Duodenal mucosa (tissue), 2 donors: ENCODE data around the gene F10.

Experiments
- H3K27ac ChIP-seq: one replicate; pipeline ENCODE4 v1.7.0; 2013; ENCODE audit warnings: low read depth, low read length
- H3K27me3 ChIP-seq, 2 donors: one replicate each; pipeline ENCODE4 v1.7.0; 2013; ENCODE audit warnings: low read length in 2 of 2, control low read depth in 1 of 2; ENCODE audit not compliant: insufficient read depth in 2 of 2, control insufficient read depth in 1 of 2
- H3K36me3 ChIP-seq, 2 donors: one replicate each; pipeline ENCODE4 v1.7.0; 2013; ENCODE audit warnings: low read length in 2 of 2, control low read depth in 1 of 2; ENCODE audit not compliant: insufficient read depth in 2 of 2, control insufficient read depth in 1 of 2
- H3K4me1 ChIP-seq, 2 donors: one replicate each; pipeline ENCODE4 v1.7.0; 2013; ENCODE audit warnings: low read length in 2 of 2, control low read depth in 1 of 2; ENCODE audit not compliant: insufficient read depth in 2 of 2, control insufficient read depth in 1 of 2
- H3K4me3 ChIP-seq, 2 donors: one replicate each; pipeline ENCODE4 v1.7.0; 2013; ENCODE audit warnings: low read length in 2 of 2, low read depth in 1 of 2
- H3K9ac ChIP-seq, 2 donors: one replicate each; pipeline ENCODE4 v1.7.0; 2013; ENCODE audit warnings: low read length in 2 of 2, low read depth in 1 of 2
- H3K9me3 ChIP-seq, 2 donors: one replicate each; pipeline ENCODE4 v1.7.0; 2013; ENCODE audit warnings: low read length in 2 of 2, control low read depth in 1 of 2; ENCODE audit not compliant: control insufficient read depth in 1 of 2

The F10 gene

GRCh38 chr13:113122550-113123225 lies at the start of gene F10:
F10 (plus strand) TSS chr13:113122799; CDS start chr13:113122856, 57 bp downstream.
- Histone ChIP-seq H3K9me3 (no peaks in the 10 kb centered on the region), H3K36me3 (no peaks in the 10 kb centered on the region), H3K9ac (peak within 1 kb of the TSS; percentile 8 to 18), H3K4me1 (peaks cover 9 to 10% of the 10 kb centered on the region in 2 donors), H3K27me3 (no peaks in the 10 kb centered on the region), H3K27ac (no peak within 1 kb of the TSS), H3K4me3 (peak within 1 kb of the TSS; percentile 30 to 65)

- H3K9ac ChIP-seq, result no peak overlapping the region
- H3K36me3 ChIP-seq, result peaks cover 0 to 22% of the 10 kb centered on the region in 2 donors
- H3K9me3 ChIP-seq, result no peaks in the 10 kb centered on the region
- no peaks in the 10 kb centered on the region for H3K4me1 ChIP-seq
- no peaks in the 10 kb centered on the region for H3K27me3 ChIP-seq
- H3K4me3 ChIP-seq, result no peak overlapping the region
- H3K27ac ChIP-seq, result no peak overlapping the region
These were observed 48.7 kb upstream of the F10 start for GRCh38 chr13:113073942-113074341.

DNA sequence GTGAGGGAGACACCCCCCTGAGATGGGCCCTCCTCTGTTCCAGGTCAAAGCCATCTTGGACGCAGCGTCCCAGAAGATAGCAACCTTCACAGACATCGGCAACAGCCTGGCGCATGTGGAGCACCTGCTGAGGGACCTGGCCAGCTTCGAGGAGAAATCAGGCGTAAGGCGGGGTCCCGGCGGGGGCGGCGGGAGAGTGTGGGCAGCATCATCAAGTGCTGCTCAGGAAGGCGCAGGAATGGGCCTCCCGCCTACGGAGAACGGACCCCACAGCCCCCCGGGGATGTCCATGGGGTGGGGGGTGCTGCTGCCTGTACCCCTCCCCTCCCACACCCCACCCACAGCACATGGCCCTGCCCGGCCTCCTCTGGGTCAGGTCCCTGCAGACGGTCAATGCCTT lies 48.2 kb upstream of the F10 start:
- Histone ChIP-seq H3K27me3 (no peaks in the 10 kb centered on the region), H3K9ac (no peak overlapping the region), H3K27ac (no peak overlapping the region), H3K4me1 (no peaks in the 10 kb centered on the region), H3K36me3 (peaks cover 0 to 24% of the 10 kb centered on the region in 2 donors), H3K4me3 (no peak overlapping the region), H3K9me3 (no peaks in the 10 kb centered on the region)

GRCh38 chr13:113074876-113075275 lies 47.7 kb upstream of the F10 start:
- Histone ChIP-seq H3K36me3 (peaks cover 0 to 24% of the 10 kb centered on the region in 2 donors), H3K27ac (no peak overlapping the region), H3K9ac (no peak overlapping the region), H3K4me1 (no peaks in the 10 kb centered on the region), H3K27me3 (no peaks in the 10 kb centered on the region), H3K9me3 (no peaks in the 10 kb centered on the region), H3K4me3 (no peak overlapping the region)

GRCh38 chr13:113075711-113076110 lies 46.9 kb upstream of the F10 start:
- no peaks in the 10 kb centered on the region for H3K27me3 ChIP-seq
- no peak overlapping the region for H3K27ac ChIP-seq
- no peaks in the 10 kb centered on the region for H3K9me3 ChIP-seq
- no peak overlapping the region for H3K9ac ChIP-seq
- H3K4me3 ChIP-seq, result no peak overlapping the region
- H3K36me3 ChIP-seq, result peaks cover 0 to 21% of the 10 kb centered on the region in 2 donors
- no peaks in the 10 kb centered on the region for H3K4me1 ChIP-seq

DNA sequence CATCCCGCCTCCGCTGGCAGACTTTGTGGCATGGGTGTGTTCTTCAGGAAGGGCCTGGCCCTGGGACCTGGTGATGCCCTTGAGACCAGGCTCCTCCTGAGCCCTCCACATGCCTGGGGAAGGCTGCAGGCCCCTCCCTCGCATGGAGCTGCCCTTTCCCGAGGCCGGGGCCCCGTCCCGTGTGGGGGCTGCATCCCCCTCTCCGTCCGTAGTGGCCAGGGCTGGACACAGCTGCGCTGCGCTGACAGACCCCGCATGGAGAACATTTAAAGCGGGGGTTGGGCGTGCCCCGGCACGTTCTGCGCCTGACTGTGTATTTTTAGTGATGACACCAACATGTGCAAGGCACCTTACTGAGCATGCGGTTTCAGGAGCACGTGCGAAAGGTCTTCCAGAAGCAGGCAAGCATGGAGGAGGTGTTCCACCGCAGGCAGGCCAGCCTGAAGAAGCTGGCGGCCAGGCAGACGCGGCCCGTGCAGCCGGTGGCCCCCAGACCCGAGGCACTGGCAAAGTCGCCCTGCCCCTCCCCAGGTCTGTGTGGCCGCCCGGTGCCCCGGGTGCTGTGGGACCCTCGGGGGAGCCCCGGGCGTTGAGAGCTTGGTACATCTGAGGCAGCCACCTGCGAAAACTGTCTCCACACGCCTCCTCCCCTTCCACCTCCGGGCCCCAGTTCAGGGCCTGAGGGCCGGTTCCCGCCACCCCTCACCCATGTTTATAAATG lies 45.8 kb upstream of the F10 start:
- Histone ChIP-seq H3K9ac (no peak overlapping the region), H3K4me1 (no peaks in the 10 kb centered on the region), H3K9me3 (no peaks in the 10 kb centered on the region), H3K4me3 (no peak overlapping the region), H3K27me3 (no peaks in the 10 kb centered on the region), H3K36me3 (peaks cover 0 to 20% of the 10 kb centered on the region in 2 donors), H3K27ac (no peak overlapping the region)

DNA sequence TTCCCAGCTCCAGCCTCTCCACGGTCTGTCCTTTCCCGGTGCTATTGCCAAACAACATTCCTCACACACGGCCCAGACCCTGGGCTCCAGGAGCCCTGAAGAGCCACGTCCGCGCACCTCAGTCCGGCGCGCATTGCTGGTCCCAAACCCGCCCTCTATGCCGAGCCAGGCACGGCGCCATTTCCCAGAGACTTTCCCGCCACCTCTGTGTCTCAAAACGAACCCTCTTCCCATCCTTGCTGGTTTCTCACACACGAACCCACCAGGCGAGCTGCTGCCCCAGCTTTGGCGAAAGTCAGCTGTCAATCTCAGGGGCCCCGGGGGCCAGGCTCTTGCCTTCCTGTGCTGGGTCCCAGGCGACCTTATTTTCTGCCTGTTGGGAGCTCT lies 45.0 kb upstream of the F10 start:
- Histone ChIP-seq H3K27me3 (no peaks in the 10 kb centered on the region), H3K36me3 (peaks cover 0 to 20% of the 10 kb centered on the region in 2 donors), H3K9me3 (no peaks in the 10 kb centered on the region), H3K4me1 (no peaks in the 10 kb centered on the region), H3K4me3 (no peak overlapping the region), H3K9ac (no peak overlapping the region), H3K27ac (no peak overlapping the region)

GRCh38 chr13:113077953-113078901 lies 44.4 kb upstream of the F10 start:
- Histone ChIP-seq H3K27me3 (no peaks in the 10 kb centered on the region), H3K9me3 (no peaks in the 10 kb centered on the region), H3K27ac (no peak overlapping the region), H3K9ac (no peak overlapping the region), H3K4me1 (no peaks in the 10 kb centered on the region), H3K4me3 (no peak overlapping the region), H3K36me3 (peaks cover 0 to 20% of the 10 kb centered on the region in 2 donors)

- Histone ChIP-seq H3K4me1 (no peaks in the 10 kb centered on the region), H3K27ac (no peak overlapping the region), H3K9ac (no peak overlapping the region), H3K4me3 (no peak overlapping the region), H3K9me3 (no peaks in the 10 kb centered on the region), H3K27me3 (no peaks in the 10 kb centered on the region), H3K36me3 (peaks cover 0 to 20% of the 10 kb centered on the region in 2 donors)
These were observed 43.5 kb upstream of the F10 start for GRCh38 chr13:113078902-113079780.
